ENCODE measurements around the gene GALR2.
"Not testable (repeated sequence)": the region's sequence is repeated elsewhere in the genome, so short reads cannot be mapped to it uniquely, and the experiment has no call there.

GALR2 gene, protein sequence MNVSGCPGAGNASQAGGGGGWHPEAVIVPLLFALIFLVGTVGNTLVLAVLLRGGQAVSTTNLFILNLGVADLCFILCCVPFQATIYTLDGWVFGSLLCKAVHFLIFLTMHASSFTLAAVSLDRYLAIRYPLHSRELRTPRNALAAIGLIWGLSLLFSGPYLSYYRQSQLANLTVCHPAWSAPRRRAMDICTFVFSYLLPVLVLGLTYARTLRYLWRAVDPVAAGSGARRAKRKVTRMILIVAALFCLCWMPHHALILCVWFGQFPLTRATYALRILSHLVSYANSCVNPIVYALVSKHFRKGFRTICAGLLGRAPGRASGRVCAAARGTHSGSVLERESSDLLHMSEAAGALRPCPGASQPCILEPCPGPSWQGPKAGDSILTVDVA

GRCh38 chr17:76074390-76075363 is at the start of gene GALR2:
GALR2 (plus strand) TSS chr17:76074781; CDS start chr17:76074884, 103 bp downstream.
- no peak for DNase-seq

GRCh38 chr17:76025294-76025693 is 49.3 kb upstream of the GALR2 start:
- DNase-seq = no peak

DNA sequence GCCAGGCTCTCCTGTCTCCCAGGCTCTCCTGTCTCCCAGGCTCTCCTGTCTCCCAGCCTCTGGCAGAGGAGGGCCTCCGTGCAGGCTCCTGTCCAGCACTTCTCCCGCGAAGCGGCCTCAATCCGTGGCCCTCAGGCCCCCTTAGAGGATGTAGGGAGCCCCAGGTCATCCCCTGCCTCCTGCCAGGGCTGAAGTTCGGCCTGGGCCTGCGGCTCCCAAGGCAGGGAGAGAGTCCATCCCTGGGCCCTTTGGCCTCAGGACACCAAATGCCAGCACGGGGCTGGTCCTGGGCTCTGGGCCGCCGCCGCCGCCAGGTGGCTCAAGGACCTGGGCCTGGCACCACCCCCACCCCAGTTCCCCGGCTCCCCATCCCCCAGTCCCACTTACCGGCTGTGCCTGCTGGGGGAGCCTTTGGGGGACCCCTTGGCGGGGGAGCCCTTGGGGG is 47.8 kb upstream of the GALR2 start:
- no peak for DNase-seq

DNA sequence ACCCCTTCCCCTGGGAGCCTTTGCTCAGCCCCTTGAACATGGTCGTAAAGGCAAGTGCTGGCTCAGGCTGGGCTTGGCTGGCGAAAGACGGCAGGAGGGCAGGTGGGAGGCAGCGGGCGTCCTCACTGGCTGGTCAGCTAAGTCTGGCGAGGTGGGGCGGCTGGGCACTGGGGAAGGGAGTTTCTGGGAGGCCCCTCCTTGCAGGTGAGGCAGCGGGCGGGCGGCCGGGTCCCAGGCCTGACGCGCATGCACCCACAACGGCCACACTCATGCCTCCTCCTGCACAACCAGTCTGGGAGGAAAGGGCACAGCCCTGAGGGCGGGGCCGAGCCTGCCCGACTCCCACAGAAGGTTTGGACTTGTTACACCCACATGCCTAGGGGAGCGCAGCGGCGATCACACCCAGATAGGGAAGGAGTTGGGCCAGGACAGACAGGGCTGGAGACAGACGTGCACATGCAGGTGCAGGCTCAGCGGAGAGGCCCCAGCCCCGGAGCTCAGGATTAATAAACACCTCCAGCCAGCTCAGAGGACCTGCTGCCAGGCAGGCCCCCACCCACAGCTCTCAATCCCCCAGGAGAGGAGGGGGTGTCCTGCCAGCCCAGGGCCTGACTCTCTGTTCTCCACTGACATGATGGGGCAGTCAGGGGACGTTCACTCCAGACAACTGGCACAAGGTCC is 47.3 kb upstream of the GALR2 start, which contains the start of gene EVPL:
EVPL (minus strand) TSS at position 148 of the 681 bp plus-strand sequence; CDS start at position 40, 108 bp downstream.
- DNase-seq = peak; percentile 86

DNA sequence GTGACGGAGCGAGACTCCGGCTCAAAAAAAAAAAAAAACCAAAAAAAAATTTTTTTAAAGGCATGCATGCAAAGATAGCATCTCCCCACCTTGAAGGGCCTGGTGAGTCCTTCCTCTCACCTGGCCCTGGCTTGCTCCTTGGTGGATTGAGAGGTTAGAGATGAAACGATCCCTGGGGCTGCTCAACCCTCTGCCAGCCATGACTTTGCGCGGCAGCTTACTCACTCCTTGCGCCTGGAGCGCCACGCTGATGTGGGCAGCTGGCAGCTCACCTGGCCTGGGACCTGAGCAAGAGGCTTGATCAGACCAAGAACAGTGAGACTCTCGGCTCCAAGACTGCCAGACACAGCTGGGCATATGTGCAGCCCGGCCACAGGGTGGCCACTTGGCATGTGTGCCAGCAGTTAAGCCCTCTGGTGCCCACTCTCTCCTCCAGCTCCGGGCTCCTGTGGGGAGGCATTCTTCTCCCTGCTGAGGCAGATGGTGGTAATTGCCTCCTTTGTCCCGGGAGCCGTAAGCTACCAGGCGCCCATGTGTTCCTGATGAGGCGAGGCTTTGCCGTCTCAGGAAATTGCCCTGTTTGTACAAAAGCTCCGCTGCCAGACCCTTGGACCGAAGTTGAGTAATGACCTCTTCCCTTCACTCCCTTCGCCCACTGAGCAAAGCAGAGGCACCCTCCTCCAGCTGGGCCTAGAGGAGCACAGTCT is 42.4 kb upstream of the GALR2 start:
- peak; percentile 40 for DNase-seq

DNA sequence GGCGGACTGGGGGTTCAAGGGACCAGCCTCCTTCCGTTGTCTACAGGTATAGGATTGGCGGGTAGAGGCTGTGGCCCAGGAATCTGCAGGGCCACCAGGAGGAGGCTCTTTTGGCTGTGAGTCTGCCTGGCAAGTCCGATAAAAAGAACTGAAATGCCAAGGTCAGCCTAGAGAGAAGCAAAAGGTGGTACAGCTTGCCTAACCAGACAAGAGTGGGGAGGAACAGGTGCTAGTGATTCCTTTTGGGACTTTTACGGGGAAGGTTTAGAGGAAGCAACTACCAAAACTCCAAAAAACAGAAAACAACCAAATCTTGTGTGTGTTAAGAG is 41.8 kb upstream of the GALR2 start:
- no peak for DNase-seq

DNA sequence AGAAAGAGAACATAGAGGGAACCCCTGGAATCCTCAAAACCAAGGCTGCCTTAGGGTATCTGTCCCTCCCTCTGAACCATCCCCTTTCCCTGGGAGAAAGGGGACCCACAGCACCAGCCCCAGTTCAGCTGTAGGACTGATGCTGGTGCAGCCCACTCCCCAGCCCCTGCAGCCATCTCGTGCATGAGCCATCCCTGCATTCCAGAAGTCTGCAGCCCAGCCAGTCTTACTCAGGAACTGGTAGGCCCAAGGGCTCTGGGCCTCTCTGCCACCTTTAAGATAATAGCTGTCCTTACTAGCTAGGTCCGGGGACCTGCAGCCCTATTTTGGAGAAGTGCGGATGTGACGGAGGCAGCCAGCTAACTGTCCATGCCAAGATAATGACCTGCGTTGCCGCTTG is 41.4 kb upstream of the GALR2 start:
- DNase-seq = no peak

GRCh38 chr17:76034428-76035350 is 39.9 kb upstream of the GALR2 start:
- peak; percentile 88 for DNase-seq

DNA sequence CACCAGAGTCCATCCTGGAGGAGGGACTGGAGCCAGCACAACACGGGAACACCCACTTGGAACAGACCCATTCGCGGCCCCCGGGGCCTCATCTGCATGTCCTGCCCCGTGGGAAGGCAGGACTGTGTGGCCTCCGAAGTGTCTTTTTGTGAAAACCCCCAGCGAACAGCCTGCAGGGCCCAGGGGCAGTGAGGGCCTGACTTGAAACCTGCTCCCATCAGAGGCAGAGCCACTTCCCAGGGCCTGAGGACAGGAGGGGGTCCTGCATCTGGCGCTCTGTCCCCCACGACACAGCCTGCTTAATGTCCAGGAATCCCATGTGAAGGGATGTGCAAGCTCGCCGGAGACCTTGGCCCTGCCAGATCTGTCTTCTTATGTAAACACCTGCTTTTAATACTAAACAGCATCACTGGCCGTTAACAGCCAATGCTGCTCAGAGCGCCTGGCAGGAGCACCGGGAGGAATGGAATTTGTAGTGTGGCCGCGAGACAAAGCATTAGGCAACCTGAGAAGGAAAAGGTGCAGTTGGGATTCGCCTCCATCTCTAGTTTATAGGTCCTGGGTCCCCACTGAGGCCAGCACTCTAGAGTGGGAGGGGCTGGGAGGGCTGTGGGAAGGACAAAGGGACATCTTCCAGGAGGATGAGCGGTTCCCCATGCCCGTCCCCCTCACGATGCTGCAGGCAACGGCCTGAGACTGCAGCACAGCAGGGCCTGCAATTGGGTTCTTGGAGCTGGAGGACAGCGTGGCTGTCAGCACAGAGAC is 37.9 kb upstream of the GALR2 start:
- no peak for DNase-seq

DNA sequence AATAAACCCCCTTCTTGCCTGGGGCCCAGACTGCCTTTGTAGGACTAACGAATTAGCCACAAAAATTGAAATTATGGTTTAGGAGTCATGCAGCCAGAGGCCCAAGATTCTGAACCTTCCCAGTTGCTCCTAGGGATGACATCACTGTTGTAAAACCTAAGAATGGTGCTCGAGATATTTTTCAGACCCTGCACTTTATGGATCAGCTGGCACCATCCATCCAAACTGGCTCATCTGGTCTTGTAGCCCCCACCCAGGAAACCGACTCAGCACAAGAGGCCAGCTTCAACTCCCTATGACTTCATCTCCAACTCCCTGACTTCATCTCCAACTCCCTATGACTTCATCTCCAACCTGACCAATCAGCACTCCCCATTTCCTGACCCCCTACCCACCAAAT is 36.5 kb upstream of the GALR2 start:
- DNase-seq = no peak

- DNase-seq = no peak
These were observed 35.5 kb upstream of the GALR2 start for GRCh38 chr17:76039121-76039520.

DNA sequence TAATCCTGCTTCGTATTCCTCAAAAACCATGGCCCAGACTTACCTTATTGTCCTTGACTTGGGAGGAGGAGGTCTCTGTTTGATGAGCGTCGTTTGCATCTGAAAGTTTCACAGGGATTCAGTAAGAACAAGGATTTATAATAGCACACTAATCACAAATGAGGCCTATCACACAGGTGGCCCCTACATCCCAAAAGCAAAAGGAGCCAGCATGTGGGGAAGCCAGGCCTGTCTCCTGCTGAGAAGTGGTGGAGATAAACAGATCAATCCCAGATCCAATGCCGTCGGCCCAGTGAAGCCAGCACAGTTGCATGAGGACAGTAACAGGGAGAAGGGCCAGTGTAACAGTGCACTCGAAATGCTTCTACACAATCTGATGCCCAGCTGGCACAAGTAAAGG is 34.2 kb upstream of the GALR2 start:
- DNase-seq = no peak

DNA sequence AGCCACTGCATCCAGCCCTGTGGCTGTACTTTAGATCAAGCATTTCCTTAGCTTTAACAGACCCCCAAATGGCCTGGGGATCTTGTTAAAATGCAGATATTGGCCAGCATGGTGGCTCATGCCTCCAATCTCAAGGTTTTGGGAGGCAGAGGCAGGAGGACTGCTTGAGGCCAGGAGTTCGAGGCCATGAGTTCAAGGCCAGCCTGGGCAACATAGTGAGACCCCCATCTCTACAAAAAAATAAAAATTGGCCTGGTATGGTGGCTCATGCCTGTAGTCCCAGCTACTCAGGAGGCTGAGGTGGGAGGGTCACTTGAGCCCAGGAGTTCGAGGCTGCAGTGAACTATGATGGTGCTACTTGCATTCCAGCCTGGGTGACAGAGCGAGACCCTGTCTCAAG is 31.7 kb upstream of the GALR2 start:
- DNase-seq = not testable (repeated sequence)

GRCh38 chr17:76044475-76045007 is 30.0 kb upstream of the GALR2 start:
- DNase-seq = not testable (repeated sequence)

DNA sequence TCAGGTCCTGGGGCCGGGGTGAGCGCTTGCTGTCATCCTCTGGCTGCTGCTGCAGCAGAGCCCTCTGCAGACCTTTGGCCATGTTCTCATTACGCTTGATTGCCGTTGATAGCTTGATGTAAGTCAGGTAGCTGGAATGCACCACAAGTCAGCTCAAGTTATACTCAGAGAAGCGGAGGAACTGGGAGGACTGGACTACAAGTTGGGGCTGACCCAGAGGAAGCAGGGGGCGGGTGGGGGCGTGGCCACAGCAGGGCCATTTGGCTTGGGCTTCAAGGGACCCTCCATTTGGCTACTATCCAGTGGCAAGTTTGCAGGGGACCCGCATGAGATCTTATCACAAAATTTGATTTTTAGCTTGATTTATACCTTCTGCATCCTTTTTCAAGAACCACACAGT is 28.5 kb upstream of the GALR2 start:
- no peak for DNase-seq

DNA sequence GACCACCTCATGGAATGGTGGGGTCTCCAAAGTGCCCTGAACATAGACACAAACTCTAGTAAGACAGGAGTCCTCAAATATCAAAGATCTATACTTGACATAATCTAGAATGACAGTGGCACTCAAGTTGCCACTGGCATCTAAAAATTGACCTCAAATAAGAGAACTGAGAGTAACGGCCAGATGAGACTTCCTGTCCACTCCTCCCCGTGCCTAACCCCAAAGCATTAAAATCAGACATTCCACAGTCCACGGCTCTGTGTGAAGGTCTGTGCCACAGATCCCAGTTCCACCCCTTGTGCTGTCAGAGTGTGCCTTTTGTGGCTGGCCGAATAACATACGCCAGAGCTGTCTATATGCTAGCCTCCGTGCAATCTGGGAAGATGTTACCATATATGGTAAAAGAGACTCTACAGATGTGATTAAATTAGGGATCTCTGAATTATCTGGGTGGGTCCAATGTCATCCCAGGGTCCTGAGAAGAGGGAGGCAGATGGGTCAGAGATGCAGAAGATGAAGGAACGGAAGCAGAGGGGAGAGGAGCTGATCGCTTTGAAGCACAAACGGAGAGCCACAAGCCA is 26.5 kb upstream of the GALR2 start:
- DNase-seq = no peak

GRCh38 chr17:76048711-76049110 is 25.9 kb upstream of the GALR2 start:
- DNase-seq = no peak

GRCh38 chr17:76049239-76049638 is 25.3 kb upstream of the GALR2 start:
- DNase-seq = no peak

DNA sequence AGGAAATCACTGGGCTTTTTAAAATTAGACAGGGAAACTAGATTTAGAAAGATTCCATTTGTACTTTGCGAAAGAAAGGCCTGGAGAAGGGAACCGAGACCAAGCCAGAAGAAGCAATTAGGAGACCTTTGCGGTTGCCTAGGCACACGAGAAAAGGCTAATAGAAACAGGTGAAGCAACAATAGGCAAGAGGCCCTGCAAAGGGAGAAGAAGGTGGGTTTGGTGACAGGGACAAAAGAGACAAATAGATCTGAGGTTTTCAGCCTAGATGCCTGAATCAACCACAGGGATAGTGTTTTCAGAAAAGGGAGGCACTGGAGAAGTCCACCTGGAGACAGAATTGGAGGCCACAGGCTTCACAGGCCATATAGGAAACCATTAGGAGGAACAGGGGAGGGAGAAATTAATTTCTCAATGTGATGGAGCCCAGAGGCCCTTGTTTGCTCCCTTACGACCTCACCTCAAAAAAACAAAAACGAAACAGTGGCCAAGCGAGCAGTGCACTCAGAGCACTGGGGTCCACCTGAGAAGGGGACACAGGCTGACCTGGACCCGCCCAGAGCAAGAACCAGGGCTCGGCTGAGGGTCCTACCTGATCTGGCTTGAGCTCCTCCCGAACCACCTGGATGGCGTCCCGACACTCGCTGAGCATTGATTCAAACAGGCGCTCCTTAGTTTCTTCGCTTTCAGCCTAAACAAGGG is 24.6 kb upstream of the GALR2 start:
- DNase-seq = no peak

All from hematopoietic multipotent progenitor cell treated with erythropoietin and hydrocortisone succinate and interleukin-3 and kit ligand, for 8 days (in vitro differentiated cells).